Transverse colon (tissue), 3 donors: ENCODE results near the gene GNLY.

Source experiments
- CTCF ChIP-seq, 5 experiments: fragments of 200-600 bp in 3 of 5; fragments of 450-650 bp in 2 of 5; sonication (generic) in 3 of 5; IDR thresholded peaks; 1 replicate in 2 of 5; 2 replicates in 3 of 5; pipeline ENCODE4 v1.5.1; 2016 to 2017; ENCODE audit warnings: antibody characterized with exemption in 5 of 5, inconsistent platforms in 3 of 5, mild to moderate bottlenecking in 2 of 5, moderate library complexity in 1 of 5
- EP300 ChIP-seq: sonication (generic); formaldehyde crosslinking; IDR thresholded peaks from one replicate; pipeline ENCODE4 v1.6.1; 2017; ENCODE audit warnings: antibody characterized with exemption, low read depth

GRCh38 chr2:85734015-85734414, 39.9 kb downstream of the GNLY start:
- TF ChIP-seq CTCF (IDR thresholded peaks at IDR 0.05) = no peak
- no peak for TF ChIP-seq EP300
